NB4 (cell line): ENCODE data around the gene RPRD2.
"Not testable (repeated sequence)": the region's sequence is repeated elsewhere in the genome, so short reads cannot be mapped to it uniquely, and the experiment has no call there.

Source experiments
- CTCF ChIP-seq: IDR thresholded peaks from one replicate; pipeline ENCODE4 v1.5.1; 2012; ENCODE audit warnings: low read depth, low read length
- MAX ChIP-seq: IDR thresholded peaks from 2 replicates; pipeline ENCODE4 v1.6.1; 2011; ENCODE audit warnings: low read depth, low read length
- MYC ChIP-seq: IDR thresholded peaks from 2 replicates; pipeline ENCODE4 v1.6.1; 2011; ENCODE audit warnings: low read depth, low read length
- POLR2A ChIP-seq: IDR thresholded peaks from 2 replicates; pipeline ENCODE4 v1.6.1; 2011; ENCODE audit warnings: mild to moderate bottlenecking; ENCODE audit not compliant: insufficient read length; ENCODE audit errors: extremely low read depth

- TF ChIP-seq CTCF, MAX, POLR2A, MYC: not testable (repeated sequence)
Measured at GRCh38 chr1:150395115-150395514, 31.2 kb downstream of the RPRD2 start.
